CMK (cell line): ENCODE measurements around the gene NXN.
A peak's percentile ranks its signal among the peaks of the same experiment; 100 is the strongest.
"Not testable (repeated sequence)": the region's sequence is repeated elsewhere in the genome, so short reads cannot be mapped to it uniquely, and the experiment has no call there.

Experiments used
- DNase-seq: peaks from one replicate; pipeline ENCODE4 v3.0.0-alpha.2; 2010; ENCODE audit warnings: low read depth

NXN gene

DNA sequence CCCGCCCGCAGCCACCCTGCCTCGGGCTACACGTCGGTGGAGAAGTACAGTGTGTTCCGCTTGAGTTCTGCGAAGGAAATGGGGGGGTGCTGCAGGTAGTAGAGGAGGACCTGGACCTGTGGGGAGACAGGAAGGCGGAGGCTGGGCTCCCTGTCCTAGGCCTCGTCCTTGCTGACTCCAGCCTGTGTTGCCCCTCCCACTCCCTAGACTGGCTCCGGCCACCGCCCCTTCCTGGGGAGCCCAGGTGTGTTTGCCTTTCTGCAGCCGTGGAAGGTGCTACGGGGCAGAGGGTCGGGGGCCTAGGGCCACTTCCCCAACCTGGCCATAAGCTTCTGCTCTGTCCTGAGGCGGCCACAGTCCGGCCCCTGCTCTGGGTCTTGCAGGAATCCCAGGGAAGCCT, 26.5 kb upstream of the NXN start:
- no peak for DNase-seq

DNA sequence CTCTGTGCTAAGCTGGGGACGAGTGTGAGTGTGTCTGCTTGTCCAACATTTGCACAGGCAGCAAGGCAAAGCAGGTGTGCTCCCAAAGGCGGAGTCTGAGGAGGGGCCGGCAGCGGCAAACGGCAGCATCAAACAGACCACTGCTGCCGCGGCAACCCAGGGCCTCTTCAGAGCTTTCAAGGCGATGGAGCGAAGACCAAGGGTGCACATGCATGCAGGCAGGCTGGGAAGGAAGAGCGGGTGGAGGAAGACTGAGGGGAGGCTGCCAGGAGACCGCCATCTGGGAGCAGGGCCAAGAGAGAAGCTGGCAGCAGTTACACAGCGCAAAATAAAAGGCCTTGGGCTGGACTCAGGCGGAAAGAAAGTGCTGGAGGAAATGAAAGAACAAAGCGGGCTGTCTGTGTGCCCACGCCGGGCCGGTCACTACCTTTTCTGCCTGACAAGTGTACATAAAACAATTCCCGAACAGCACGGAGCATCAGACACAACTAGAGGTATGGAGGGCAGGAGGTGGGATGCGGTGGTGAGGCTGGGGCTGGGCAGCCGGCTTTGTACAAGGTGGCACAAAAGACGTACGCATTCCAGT, 25.9 kb upstream of the NXN start:
- no peak for DNase-seq

DNA sequence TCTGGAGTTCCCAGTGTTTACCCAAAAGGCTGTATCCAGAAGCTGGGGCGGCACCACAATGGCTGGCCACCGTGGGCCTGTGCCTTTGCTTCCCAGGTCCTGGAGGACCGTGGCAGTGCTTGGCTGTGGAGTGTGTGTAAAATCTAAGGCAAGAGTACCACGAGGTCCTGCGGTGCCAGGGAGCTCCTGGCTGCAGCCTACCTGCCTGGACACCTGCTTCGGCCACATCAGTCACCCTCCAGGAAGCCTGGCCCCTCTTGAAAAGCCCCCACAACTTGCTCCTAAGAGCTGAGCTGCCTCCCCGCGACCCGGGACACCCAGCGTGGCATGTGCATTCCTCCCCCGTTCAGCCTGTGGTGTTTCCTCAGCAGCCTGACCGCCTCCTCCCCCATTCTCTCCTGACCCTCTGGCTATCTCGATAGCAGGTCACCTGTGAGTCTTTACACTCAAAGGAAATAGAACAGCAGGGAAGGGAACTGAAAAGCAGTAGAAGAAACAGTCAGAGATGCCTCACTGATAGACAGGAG, 25.3 kb upstream of the NXN start:
- no peak for DNase-seq

DNA sequence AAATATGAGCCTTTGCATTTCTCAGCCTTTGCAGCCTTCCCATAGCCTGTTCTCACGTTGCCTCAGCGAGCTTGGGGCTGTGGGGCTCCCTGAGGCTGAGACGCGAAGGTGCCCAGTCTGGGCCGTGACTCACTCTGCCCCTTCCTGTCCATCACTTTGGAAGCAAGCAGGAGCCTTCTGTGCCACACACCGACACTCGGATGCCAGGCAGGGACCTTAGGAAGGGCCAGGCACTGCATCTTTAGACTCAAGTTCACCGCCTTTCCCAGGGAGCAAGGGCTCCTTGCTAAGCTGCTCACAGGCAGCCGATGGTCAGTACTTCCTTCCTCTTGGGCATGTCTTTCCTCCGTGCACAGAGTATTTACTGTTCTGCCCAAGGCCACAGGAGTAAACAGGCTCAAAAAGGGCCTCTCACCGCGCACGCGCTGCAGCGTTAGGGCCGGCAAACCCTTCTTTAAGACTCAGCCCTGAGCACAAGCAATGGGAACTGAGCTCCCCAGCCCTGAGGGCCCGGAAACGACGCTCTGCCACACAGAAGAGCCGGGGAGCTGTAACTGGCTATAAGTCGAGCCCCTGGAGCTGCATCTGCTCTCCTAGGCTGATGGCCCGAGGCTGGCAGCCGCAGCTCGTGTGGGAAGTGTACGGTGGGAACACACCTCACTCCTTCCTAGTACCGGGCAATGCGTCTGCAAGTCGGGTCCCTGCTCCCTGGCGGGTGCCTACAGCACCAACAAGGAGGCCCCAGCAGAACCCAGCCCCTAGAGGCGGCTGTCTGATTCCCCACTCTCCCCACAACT, 24.6 kb upstream of the NXN start:
- no peak for DNase-seq

DNA sequence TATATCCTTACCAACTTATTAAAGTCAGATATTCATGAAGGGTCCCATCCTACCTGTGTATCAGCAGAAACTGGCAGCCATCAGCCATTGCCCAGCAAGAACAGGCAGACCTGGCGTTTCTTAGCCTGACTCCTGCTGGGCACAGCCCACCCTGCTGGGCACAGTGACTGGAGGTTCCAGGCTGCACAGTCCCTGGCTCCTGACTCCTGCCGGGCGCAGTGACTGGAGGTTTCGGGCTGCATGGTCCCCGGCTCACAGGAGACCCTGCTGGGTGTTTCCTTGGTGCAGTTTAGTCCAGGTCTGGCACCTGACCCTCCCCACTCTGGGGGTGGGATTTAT, 24.0 kb upstream of the NXN start:
- DNase-seq: no peak

DNA sequence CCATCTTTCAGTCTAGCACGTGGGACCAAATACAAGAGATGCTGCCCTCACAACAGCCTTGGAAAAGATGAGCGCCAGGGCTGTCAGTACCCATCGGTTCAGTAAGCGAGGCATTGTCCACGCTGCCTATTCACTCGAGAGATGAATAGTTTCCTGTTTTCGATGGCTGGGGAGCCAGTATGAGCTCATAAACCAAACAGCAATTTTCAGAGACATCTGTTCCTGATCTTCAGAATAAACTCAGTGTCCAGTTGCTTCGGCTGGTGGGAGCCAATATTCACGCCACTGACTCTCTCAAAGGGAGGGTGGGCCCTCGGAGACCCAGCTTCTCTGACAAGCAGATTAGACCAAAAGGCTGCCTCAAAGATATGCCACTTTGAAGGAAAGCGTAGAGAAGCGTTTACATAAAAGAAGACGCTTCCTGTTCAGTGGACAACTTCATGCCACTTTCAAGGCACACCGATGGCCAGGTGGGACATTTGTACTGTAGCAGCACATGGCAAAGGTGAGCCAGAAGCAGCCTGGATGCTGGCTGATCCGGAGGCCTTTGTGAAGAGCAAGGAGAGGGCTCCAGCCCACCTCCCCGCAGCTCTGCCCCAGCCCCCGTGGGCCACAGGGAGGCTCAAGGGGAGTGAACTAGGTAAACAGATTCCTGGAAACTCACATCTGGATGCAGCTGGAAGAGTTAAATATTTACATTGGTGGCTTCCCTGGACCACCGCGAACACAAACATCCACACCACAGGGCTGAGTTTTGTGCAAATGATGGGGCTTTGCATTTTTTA, 23.4 kb upstream of the NXN start:
- DNase-seq: no peak

DNA sequence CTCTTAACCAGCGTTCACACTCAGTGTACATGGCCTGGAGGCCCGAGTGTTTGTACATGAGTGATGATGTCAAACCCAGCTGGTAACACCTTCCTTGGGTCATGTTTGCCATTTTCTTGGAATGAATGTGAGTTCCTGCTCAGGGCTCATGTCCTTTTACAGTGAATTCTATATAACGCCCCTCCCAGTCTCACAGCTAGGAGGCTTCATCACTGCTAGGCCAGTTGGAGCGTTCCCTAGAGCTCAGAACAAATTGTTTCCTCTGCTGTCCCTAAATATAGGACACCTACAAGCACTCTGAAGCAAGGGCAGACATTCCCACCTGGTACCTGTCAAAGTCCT, 22.8 kb upstream of the NXN start:
- DNase-seq: no peak

DNA sequence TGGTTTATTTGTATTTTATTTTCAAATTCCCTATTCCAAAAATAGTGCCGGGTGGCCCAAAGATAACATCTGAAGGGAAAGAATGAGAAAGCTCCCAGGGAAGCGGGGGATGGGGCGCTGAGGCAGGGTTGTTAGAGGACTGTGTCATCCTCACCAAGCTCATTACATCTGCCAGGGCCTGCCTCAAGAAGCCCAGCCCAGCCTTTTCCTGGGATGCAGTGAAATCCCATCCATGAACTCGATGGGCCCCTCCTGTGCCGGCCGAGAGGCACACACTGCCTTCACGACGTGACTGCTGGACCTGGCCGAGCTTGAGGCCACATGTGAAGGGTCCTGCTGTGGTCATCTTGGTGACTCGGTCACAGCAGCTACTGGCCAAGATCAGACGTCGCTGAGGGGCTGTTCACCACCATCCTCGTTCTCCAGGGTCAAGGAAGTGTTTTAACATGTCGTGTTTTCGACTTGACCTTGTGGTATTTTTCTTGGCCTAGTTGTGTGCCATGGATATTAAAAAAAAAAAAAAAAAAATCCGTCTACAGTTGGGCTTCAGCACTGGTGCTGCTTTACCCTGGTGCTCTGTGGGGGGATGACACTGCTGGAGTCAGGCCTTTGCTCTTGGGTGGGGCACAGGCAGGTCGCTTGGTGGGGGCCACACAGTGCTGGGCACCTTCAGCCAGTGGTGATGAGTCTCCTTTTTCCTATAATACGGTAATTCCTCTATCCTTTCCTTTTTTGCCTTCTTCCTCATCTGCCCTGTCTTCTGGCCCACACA, 22.2 kb upstream of the NXN start:
- no peak for DNase-seq

DNA sequence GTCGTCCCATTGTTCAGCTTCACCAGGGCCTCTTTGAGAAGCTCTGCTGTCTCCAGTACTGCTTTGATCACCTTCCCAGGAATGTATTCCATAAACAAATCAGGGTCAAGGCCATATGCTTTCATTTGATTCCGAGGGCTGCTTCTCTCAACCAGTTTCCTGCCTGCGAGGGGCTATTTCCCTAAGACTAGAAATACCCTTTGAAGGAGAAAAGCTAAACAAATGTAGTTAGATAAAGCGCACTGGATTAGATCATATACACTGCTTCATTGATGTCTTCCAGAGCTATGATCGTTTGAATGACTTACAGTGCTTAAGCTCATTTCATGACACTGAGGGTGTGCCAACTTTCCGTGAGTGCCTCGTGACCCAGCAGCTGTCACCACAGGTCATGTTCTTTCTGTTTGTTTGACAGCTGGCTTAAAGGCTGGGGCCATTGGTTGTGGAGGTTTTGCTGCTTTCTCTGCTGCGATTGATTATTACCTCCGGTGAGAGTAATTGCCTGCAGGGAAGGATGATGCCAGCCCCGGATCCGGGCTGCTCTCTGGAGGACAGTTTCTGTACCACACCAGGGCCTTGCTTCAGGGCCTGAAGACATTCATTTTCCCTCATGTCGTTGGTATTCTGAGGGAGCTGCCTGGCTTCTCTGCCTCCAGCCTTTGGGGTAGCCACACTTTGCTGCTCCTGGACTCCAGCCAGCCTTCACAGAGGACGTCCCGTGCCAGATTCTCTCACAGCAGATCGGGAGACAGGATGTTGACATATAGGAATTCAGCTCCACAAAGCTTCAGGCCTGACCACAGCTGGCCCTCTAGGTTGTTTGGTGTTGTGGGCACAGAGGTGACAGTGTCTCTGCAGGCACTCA, 21.3 kb upstream of the NXN start:
- DNase-seq: no peak

DNA sequence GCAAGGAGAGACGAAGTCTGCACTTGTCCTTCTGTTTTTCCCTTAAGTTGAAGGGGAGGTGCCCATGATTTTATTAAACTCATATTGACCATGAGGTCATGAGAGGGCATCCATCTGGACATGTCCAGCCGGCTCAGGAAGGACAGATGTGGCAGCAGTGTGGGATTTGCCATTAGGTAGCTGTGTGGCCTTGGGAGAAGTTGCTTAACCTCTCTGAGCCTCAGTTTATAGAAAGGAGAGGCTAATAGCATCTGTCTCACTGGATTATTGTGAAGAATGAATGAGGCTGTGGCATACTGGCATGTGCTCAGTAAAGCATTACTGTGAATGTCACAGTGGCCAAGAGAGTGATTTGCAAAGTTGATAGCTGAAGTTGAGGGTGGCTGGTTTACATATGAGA, 18.5 kb upstream of the NXN start:
- DNase-seq: no peak

DNA sequence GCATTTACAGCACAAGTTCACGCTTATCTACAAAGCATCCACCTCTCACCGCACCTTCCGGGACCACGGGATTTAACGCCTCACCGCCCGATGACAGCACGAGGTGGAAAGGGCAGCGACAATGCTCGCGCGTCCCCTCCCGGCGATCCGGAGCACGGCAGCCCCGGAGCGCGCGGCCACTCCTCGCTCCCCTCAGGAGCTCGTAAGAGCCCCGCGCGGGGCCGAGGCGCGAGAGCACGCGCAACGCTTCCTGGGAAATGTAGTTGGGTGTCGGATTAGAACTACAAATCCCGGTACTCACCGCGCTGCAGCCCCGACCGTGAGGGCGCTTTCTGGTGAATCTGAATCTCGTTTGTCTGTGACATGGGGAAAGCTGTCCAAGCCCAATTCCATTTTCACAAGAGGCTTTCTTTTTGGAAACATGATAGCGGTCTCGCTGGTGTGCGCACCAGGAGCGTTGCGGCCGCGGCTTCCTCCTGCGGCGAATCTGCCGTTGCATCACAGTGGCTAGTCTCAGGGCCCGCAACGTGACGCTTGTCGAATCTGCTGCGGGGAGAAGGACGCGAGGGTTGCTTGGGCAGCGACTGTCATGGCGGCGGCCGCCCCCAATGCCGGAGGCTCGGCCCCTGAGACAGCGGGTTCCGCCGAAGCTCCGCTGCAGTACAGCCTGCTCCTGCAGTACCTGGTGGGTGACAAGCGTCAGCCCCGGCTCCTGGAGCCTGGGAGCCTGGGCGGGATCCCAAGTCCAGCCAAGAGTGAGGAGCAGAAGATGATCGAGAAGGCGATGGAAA, 17.2 kb upstream of the NXN start, which contains the start of gene TIMM22:
TIMM22 (plus strand) TSS at position 576 of the 791 bp plus-strand sequence; CDS start at position 590, 14 bp downstream.
- peak; percentile 67 for DNase-seq

DNA sequence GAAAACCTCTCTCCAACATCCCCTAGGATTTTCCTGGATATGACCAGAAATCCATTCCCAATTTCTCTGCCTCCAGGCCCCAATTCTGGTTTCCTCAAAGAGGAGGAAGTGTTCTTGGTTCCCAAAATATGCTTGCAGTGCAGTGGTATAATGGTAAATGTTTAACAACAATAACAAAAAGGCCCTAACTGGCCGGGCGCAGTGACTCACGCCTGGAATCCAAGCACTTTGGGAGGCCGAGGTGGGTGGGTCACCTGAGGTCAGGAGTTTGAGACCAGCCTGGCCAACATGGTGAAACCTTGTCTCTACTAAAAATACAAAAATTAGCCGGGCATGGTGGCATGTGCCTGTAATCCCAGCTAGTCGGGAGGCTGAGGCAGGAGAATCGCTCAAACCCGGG, 15.7 kb upstream of the NXN start:
- not testable (repeated sequence) for DNase-seq

DNA sequence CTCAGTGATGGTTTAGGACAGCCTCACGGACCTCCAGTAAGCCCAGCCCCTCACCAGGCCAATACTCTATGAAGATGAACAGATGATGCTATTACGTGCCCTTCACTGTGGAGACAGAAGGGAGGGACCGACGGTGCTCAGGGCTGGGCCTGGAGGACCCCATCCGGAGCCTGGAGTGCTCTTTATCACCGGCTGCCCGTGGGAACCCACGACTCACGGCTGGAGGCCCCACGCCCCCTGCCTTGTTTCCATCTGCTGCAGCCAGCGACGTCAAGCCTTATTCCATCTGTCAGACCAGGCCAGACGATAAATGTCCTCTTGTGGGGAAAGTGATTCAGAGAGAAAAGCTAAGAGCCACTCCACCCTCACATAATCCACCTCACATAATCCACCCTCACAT, 13.4 kb upstream of the NXN start:
- DNase-seq: no peak

DNA sequence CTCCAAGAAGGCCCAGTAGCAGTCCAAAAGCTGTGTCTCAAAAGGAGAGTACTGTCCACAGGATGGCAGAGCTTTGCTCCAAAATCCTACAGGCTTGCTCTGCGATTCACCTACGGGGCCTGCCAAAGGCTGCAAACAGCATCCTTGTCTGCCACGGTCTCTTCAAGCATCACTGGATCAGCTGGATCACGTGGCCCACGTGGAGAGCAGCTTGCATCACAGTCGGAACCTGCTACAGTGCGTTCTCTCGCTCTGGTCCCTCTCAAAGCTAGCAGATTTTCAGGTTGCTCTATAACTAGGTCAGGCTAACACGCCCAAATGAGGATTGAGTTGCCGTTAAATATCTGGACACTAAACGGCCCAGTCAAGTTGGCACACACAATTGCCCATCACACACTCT, 9.0 kb upstream of the NXN start:
- no peak for DNase-seq

DNA sequence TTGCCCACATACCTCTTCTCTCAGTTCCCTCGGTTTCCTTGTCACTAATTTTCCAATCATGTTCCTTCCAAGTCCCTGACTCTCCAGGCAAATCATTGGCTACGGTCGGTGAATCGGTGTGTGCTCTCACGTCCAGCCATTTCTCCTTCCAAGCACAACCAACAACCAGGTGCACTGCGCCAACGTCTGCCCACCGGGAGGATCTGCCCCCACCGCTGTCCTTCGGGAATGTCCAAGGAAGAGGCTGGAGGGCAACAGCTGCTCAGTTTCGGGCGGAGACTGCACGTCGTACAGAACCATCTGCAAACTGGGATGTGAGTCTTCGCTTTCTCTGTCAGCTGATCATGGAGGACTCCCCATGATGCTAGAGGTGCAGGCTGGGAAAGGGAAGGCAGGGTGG, 8.4 kb upstream of the NXN start:
- DNase-seq: no peak

DNA sequence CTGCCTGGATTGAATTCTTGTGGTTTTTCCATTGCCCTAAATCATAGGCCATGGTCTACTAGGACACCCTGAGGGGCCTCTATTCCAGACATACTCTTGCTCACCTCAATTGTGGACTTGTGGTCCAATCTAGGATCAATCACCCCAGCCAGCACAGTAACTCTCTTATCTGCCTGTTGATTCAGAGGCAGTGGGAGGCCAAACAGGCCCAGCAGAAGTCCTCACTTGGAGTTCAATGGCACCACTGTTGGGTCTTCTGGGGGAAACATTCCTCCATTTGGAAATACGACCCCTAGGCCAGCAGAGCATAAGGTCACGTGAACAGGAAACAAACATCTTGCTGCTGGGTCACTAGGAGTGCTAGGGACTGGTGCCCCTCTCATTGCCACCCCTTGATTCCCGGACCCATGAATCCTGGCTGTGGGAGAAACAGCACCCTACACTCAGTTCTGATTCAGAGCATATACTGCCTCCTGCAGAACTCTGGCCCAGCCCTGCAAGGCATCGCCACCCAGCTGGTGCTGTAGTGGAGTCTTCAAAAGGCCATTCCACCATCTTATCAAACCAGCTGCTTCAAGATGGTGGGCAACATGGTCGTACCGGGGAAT, 6.8 kb upstream of the NXN start:
- DNase-seq: no peak

DNA sequence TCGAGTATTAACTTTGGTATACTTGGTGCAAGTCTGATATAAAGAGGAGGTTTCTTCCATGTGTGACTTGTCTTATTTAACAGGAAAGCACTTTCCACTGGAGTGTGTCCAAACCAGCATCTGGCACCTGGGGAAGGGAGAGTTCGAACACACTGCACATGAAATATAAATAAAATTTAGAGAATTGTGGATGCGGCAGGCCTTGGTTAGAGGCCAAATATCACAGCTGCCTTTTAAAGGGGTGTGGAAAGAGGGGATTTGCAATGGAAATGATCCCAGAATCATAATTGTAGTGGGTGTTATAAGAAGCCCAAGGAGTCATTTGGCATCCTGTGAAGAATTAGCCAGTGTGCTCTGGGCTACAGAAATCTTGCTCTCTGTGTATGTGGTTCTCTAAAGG, 4.3 kb upstream of the NXN start:
- DNase-seq: no peak

DNA sequence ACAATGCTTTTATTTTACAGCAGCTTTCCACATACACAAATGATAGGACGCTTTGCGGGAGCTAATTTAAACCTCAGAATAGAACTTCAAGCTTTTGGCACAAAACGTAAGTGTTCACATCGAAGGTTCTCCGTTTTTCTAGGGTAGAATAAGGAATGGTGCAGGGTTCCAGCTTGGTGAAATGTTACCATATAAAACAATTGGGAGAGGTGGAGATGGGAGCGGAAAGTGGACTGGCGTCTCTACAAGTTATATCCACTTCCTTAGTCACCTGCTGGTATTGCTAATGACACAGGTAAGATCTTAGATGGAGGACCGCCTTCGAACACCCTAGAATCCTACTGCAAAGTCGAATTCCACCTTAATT, 1.7 kb upstream of the NXN start:
- DNase-seq: no peak

DNA sequence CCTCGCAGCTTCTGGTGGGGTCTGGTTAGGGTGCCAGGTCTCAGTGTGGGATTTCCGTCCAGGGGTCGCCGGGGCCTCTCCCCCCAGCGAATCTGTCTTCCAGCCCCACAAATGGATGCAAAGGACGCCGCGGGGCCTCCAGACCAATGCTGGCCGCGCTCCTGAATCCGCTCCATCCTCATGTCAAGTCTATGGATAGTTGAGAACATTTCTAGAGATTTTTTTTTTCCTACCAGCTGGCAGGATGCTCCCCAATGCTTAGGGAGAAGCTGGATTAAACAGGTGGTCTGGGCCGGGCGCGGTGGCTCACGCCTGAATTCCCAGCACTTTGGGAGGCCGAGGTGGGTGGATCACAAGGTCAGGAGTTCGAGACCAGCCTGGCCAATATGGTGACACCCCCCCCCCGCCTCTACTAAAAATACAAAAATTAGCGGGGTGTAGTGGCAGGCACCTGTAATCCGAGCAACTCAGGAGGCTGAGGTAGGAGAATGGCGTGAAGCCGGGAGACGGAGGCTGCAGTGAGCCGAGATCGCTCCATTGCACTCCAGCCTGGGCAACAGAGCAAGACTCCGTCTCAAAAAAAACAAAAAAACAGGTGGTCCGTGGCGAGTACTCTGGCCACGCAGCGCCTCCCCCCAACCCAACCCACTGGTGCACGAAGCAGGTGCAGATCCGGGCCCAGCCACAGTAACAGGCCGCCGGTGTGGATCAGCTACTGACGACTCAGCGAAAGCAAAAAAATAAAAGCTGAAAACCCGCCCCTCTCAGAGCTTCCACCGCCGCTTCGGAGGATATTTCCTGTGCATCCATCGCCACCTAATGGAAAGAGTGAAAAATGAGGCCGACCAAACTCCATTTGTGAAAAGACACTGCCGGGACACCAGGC, 1.1 kb upstream of the NXN start:
- DNase-seq: no peak
